ENCODE data around the gene OR10H2. TPM values are rescaled to one million over a fixed set of nuclear protein-coding genes. Genes with fewer than 3 reads are reported as not detected.

OR10H2 gene
- total and polyA plus RNA-seq, 2 donors (not counting 3 experiments of a cell fraction or from before 2014, with no cell fraction given) = not detected

GRCh38 chr19:15758379-15758778 is 30.6 kb downstream of the OR10H2 start:
- no peak overlapping the region for H3K4me3 ChIP-seq (replicated peaks in 1 of 3; ENCODE audit: insufficient read depth in 1 of 3, low read depth in 1 of 3, low read length in 3 of 3)
- no peaks in the 10 kb centered on the region for H3K9me3 ChIP-seq (replicated peaks; ENCODE audit: control insufficient read depth, insufficient read depth, low read length)
- no peaks in the 10 kb centered on the region for H3K9me1 ChIP-seq (replicated peaks; ENCODE audit: control insufficient read depth, extremely low read depth, insufficient read depth, low read length)
- dilution Hi-C loops (cut with MboI; ENCODE audit: extremely low pct_ligation_motif_present, low sequenced_read_pairs) = no loop called here
- no TSS peak for BruUV-seq (replicated peaks)
- CTCF ChIA-PET = no interaction called here
- H3K4me2 ChIP-seq (ENCODE audit: insufficient read depth, low read length) = no peak overlapping the region
- intact Hi-C loops (cut with micrococcal nuclease) = no loop called here
- H3K4me1 ChIP-seq (ENCODE audit: control insufficient read depth, extremely low read depth, insufficient read depth, low read length) = no peaks in the 10 kb centered on the region
- no peaks in the 10 kb centered on the region for H3K79me2 ChIP-seq (ENCODE audit: control insufficient read depth, insufficient read depth, low read length)
- no peak overlapping the region for H3K27ac ChIP-seq (ENCODE audit: insufficient read depth, low read depth, low read length)
- no peak overlapping the region for H2AFZ ChIP-seq (ENCODE audit: low read depth, low read length)
- TF ChIP-seq MAX (IDR thresholded peaks at IDR 0.05; ENCODE audit: insufficient read depth, insufficient read length) = no peak
- TF ChIP-seq GATA2 (IDR thresholded peaks at IDR 0.05; ENCODE audit: insufficient read depth, insufficient read length, low read depth, low read length) = no peak
- TF ChIP-seq FOS (IDR thresholded peaks at IDR 0.05; ENCODE audit: borderline replicate concordance, insufficient read depth, low read length) = no peak
- TF ChIP-seq POLR2A (IDR thresholded peaks at IDR 0.05; ENCODE audit: low read depth, low read length) = no peak
- no peak for TF ChIP-seq CTCF (IDR thresholded peaks at IDR 0.05; ENCODE audit: extremely low read depth in 1 of 2, insufficient read depth in 1 of 2, low read depth in 1 of 2, low read length in 2 of 2)
- no peak for TF ChIP-seq JUN (IDR thresholded peaks at IDR 0.05; ENCODE audit: borderline replicate concordance, insufficient read depth, insufficient read length, low read depth)
- no peak for TF ChIP-seq MYC (IDR thresholded peaks at IDR 0.05; ENCODE audit: low read depth, low read length)
- no peak for TF ChIP-seq POLR2AphosphoS5 (IDR thresholded peaks at IDR 0.05; ENCODE audit: insufficient read depth, low read depth, low read length)
- TF ChIP-seq EZH2 (IDR thresholded peaks at IDR 0.05; ENCODE audit: borderline replicate concordance, low read depth, low read length, severe bottlenecking) = no peak
- no peaks in the 10 kb centered on the region for H4K20me1 ChIP-seq (replicated peaks; ENCODE audit: control insufficient read depth, extremely low read depth, insufficient read depth, low read length)
- no peak for FAIRE-seq
- no peaks in the 10 kb centered on the region for H3K36me3 ChIP-seq (ENCODE audit: control insufficient read depth in 2 of 2, extremely low read depth in 1 of 2, insufficient read depth in 2 of 2, low read length in 2 of 2)
- no peaks in the 10 kb centered on the region for H3K27me3 ChIP-seq (ENCODE audit: control insufficient read depth in 2 of 2, insufficient read depth in 2 of 2, low read length in 2 of 2)
- POLR2A ChIA-PET = no interaction called here
- H3K9ac ChIP-seq (replicated peaks; ENCODE audit: extremely low read depth, insufficient read depth, low read length) = no peak overlapping the region
- DNase-seq (ENCODE audit: low read depth, low spot score) = no peak
